ENCODE data around the gene UBQLN4. TPM values are rescaled to one million over a fixed set of nuclear protein-coding genes. Genes with fewer than 3 reads are reported as not detected.
"Not testable (repeated sequence)": the region's sequence is repeated elsewhere in the genome, so short reads cannot be mapped to it uniquely, and the experiment has no call there.

The UBQLN4 gene
- total and polyA plus RNA-seq, 9 of the 15 experiments (the other 6 are each of a cell fraction or from before 2014, with no cell fraction given), result 13.5 to 65.5 (median 37.0) TPM

DNA sequence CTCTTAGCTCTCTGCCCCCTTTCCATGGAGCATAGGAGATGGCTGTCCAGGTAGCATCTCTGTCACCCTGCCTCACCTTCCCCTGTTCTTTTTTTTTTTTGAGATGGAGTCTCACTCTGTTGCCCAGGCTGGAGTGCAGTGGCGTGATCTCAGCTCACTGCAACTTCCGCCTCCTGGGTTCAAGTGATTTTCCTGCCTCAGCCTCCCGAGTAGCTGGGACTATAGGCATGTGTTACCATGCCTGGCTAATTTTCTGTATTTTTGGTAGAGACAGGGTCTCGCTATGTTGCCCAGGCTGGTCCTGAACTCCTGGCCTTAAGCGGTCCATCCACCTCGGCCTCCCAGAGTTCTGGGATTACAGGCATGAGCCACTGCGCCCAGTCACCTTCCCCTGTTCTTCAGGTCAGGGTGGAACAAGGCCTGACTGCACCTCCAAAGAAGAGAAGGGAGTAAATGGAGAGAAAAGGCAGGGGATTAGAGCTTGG lies 17.8 kb upstream of the UBQLN4 start:
- intact Hi-C loops (cut with micrococcal nuclease); BruUV-seq (replicated peaks); H3K79me2 ChIP-seq (ENCODE audit: control insufficient read depth, insufficient read depth, low read length); H3K36me3 ChIP-seq (ENCODE audit: control insufficient read depth, insufficient read depth, low read length); ATAC-seq; H2AFZ ChIP-seq (ENCODE audit: low read depth, low read length); H3K27me3 ChIP-seq (ENCODE audit: control insufficient read depth in 2 of 2, insufficient read depth in 2 of 2, low read length in 2 of 2); H3K4me3 ChIP-seq; H3K4me2 ChIP-seq (ENCODE audit: insufficient read depth, low read length); FAIRE-seq; H3K27ac ChIP-seq (ENCODE audit: extremely low read depth, low read depth, low read length); H3K9me3 ChIP-seq (replicated peaks; ENCODE audit: control insufficient read depth, insufficient read depth, low read depth, low read length); in situ Hi-C loops (cut with MboI); H3K9ac ChIP-seq (ENCODE audit: insufficient read depth in 1 of 2, low read depth in 2 of 2, low read length in 2 of 2); H3K9me1 ChIP-seq (ENCODE audit: control insufficient read depth, insufficient read depth, low read length); H3K4me1 ChIP-seq (replicated peaks in 1 of 2; ENCODE audit: control insufficient read depth in 2 of 2, insufficient read depth in 2 of 2, low read length in 2 of 2); H4K20me1 ChIP-seq (replicated peaks; ENCODE audit: control insufficient read depth, insufficient read depth, low read length); DNase-seq (ENCODE audit: extremely low read depth in 1 of 4, low spot score in 3 of 4); CTCF ChIA-PET (ENCODE audit: low intra/inter-chr PET ratio): not testable (repeated sequence)
- POLR2A ChIA-PET, result interaction anchor here (0.6 to 1.0 kb wide), 3 partner anchors 16 to 1014 kb away, joined by 3 to 4 read pairs (median 3); no protein-coding TSS in a partner anchor
- 64% methylated on average over 4 of the region's 7 CpGs for WGBS (ENCODE audit: insufficient coverage, low coverage, missing lambda C conversion rate)

DNA sequence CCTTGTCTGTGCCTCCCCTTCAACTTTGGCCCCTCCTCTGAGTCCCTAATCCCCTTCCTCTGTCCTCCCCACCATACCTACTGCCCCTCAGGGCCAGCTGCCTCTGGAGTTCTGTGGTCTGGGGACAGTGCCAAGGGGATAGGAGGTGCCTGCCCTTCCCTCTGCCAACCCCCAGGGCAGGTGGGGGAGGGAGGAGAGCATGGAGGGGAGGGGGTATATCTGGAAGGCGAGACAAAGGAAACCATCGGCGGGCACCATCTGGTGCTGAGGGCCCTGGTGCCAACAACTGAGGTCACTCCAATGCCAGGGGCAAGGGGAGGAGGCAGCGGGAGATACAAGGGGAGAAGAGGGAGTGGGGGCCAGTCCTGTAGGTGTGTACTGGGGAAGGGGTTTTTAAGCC lies 16.9 kb upstream of the UBQLN4 start:
- H3K4me3 ChIP-seq, result no peak overlapping the region
- H3K27ac ChIP-seq (ENCODE audit: extremely low read depth, low read depth, low read length), result no peak overlapping the region
- H3K79me2 ChIP-seq (ENCODE audit: control insufficient read depth, insufficient read depth, low read length), result no peaks in the 10 kb centered on the region
- ChIA-PET POLR2A (interaction anchor here (0.7 kb wide), 2 partner anchors 8 to 40 kb away, joined by 3 to 4 read pairs; no protein-coding TSS in a partner anchor), CTCF (ENCODE audit: low intra/inter-chr PET ratio) (no interaction called here)
- no peak for DNase-seq (ENCODE audit: extremely low read depth in 1 of 4, low spot score in 3 of 4)
- intact Hi-C loops (cut with micrococcal nuclease) (no loop called here), in situ Hi-C loops (cut with MboI) (no loop called here)
- H3K4me1 ChIP-seq (replicated peaks in 1 of 2; ENCODE audit: control insufficient read depth in 2 of 2, insufficient read depth in 2 of 2, low read length in 2 of 2), result peaks cover 1 to 5% of the 10 kb centered on the region in 2 experiments; a peak in 4 of 5 replicates
- no peaks in the 10 kb centered on the region for H4K20me1 ChIP-seq (replicated peaks; ENCODE audit: control insufficient read depth, insufficient read depth, low read length)
- FAIRE-seq, result no peak
- no peaks in the 10 kb centered on the region for H3K9me1 ChIP-seq (ENCODE audit: control insufficient read depth, insufficient read depth, low read length)
- TF ChIP-seq, protein P1, sequence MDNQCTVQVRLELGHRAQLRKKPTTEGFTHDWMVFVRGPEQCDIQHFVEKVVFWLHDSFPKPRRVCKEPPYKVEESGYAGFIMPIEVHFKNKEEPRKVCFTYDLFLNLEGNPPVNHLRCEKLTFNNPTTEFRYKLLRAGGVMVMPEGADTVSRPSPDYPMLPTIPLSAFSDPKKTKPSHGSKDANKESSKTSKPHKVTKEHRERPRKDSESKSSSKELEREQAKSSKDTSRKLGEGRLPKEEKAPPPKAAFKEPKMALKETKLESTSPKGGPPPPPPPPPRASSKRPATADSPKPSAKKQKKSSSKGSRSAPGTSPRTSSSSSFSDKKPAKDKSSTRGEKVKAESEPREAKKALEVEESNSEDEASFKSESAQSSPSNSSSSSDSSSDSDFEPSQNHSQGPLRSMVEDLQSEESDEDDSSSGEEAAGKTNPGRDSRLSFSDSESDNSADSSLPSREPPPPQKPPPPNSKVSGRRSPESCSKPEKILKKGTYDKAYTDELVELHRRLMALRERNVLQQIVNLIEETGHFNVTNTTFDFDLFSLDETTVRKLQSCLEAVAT (IDR thresholded peaks at IDR 0.05), result no peak
- TF ChIP-seq ZNF780A (CRISPR knock-in tag; IDR thresholded peaks at IDR 0.05) (no peak), ZNF347 (CRISPR knock-in tag; IDR thresholded peaks at IDR 0.05; ENCODE audit: low read depth) (no peak), KDM2B (CRISPR knock-in tag; IDR thresholded peaks at IDR 0.05) (no peak), ETV1 (tag; conservative IDR thresholded peaks at IDR 0.05; ENCODE audit: low read depth) (no peak), SMAD4 (CRISPR knock-in tag; conservative IDR thresholded peaks at IDR 0.05) (no peak), BRD4 (IDR thresholded peaks at IDR 0.05) (no peak), MTA1 (IDR thresholded peaks at IDR 0.05; ENCODE audit: borderline replicate concordance) (no peak), NUFIP1 (IDR thresholded peaks at IDR 0.05; ENCODE audit: partially characterized antibody) (no peak), ZNF133 (CRISPR knock-in tag; IDR thresholded peaks at IDR 0.05) (no peak), POLR2G (IDR thresholded peaks at IDR 0.05; ENCODE audit: low read depth, low read length) (no peak)
- ATAC-seq, result no peak
- H3K36me3 ChIP-seq (ENCODE audit: control insufficient read depth, insufficient read depth, low read length), result peaks cover 3% of the 10 kb centered on the region; the same call in 1 of the 3 replicates
- H2AFZ ChIP-seq (ENCODE audit: low read depth, low read length), result no peak overlapping the region
- WGBS (ENCODE audit: insufficient coverage, low coverage, missing lambda C conversion rate), result 0% methylated on average over 2 of the region's 4 CpGs
- BruUV-seq (replicated peaks), result no TSS peak
- no peak overlapping the region for H3K4me2 ChIP-seq (ENCODE audit: insufficient read depth, low read length)
- peak overlapping the region in 1 of 2 experiments; percentile 20; a peak in 1 of 4 replicates for H3K9ac ChIP-seq (ENCODE audit: insufficient read depth in 1 of 2, low read depth in 2 of 2, low read length in 2 of 2)
- no peaks in the 10 kb centered on the region for H3K9me3 ChIP-seq (replicated peaks; ENCODE audit: control insufficient read depth, insufficient read depth, low read depth, low read length)
- H3K27me3 ChIP-seq (ENCODE audit: control insufficient read depth in 2 of 2, insufficient read depth in 2 of 2, low read length in 2 of 2), result no peaks in the 10 kb centered on the region
